Activated CD4-positive, alpha-beta memory T cell treated with anti-CD3 and anti-CD28 coated beads, Interleukin-2, amount 10 ng/mL, durations not matched to agents 7 days and 5 days (primary cell): ENCODE measurements around the gene APBB2. TPM values are rescaled to one million over a fixed set of nuclear protein-coding genes. Genes with fewer than 3 reads are reported as not detected.
"Not testable (repeated sequence)": the region's sequence is repeated elsewhere in the genome, so short reads cannot be mapped to it uniquely, and the experiment has no call there.

Experiments used
- CTCF ChIA-PET: fragments of 350-600 bp; sonication (Branson Sonifier 250); formaldehyde crosslinking; loops from one replicate; lab custom pipeline; 2021; ENCODE audit warnings: antibody characterized with exemption, inconsistent platforms; lab: Charles Lee
- POLR2A ChIA-PET: fragments of 350-600 bp; sonication (Branson Sonifier 250); formaldehyde crosslinking; loops from one replicate; lab custom pipeline; 2021; ENCODE audit warnings: antibody characterized with exemption; lab: Charles Lee
- DNase-seq: peaks from one replicate; pipeline ENCODE4 v3.0.0-alpha.2; 2020
- H3K27ac Mint-ChIP-seq: one replicate; pipeline ENCODE4 v1.8.0; 2021; ENCODE audit warnings: mild to moderate bottlenecking, mixed read lengths
- H3K27me3 Mint-ChIP-seq: one replicate; pipeline ENCODE4 v1.8.0; 2021; ENCODE audit warnings: mixed read lengths
- H3K36me3 Mint-ChIP-seq: one replicate; pipeline ENCODE4 v1.8.0; 2021; ENCODE audit warnings: low read depth, mixed read lengths
- H3K4me1 Mint-ChIP-seq: one replicate; pipeline ENCODE4 v1.8.0; 2021; ENCODE audit warnings: mixed read lengths
- H3K4me3 Mint-ChIP-seq: one replicate; pipeline ENCODE4 v1.8.0; 2021; ENCODE audit warnings: mild to moderate bottlenecking, mixed read lengths
- H3K9me3 Mint-ChIP-seq: one replicate; pipeline ENCODE4 v1.8.0; 2021; ENCODE audit warnings: mixed read lengths
- total RNA-seq, 2 experiments: library from RNA; stranded (reverse); gene quantifications; one replicate each; pipeline ENCODE4 v1.2.3, GENCODE V29; 2021

APBB2 gene
- total RNA-seq, 2 experiments from 2014 or later: 0.75 to 1.3 TPM

- DNase-seq: no peak
These were observed 57.8 kb downstream of the APBB2 start for GRCh38 chr4:41156574-41156973.

DNA sequence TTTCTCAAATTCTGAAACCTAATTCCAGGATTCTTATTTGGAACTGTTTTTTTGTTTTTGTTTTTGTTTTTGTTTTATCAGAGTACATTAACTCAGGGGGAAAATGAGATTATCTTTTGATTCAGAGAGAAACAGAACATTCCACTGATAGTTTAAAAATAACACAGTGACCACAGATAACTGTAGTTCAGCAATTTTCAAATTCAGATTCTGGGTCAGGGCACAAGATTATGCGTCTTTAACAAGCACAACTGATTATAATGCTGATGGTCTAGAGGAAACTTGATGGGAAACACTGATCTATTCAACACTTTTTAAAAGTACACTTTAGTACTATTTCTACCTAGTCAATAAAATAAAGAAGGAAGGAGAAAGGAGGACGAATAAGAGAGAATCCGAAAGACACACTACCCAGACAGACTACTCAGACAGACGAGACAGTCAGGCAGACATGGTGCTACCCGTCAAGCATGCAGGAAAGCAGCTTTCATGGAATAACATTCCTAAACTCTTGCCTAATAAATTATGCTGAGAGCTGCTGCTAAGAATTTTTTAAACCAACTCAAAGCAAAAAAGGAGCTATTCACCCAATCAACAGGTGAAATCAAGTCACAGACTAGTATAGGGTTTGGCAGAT is 59.0 kb downstream of the APBB2 start:
- no peak overlapping the region for H3K27ac Mint-ChIP-seq
- no peaks in the 10 kb centered on the region for H3K4me1 Mint-ChIP-seq
- H3K36me3 Mint-ChIP-seq: no peaks in the 10 kb centered on the region
- CTCF ChIA-PET: no interaction called here
- no peak overlapping the region for H3K4me3 Mint-ChIP-seq
- POLR2A ChIA-PET: no interaction called here
- no peaks in the 10 kb centered on the region for H3K27me3 Mint-ChIP-seq
- DNase-seq: no peak
- no peaks in the 10 kb centered on the region for H3K9me3 Mint-ChIP-seq

More at GRCh38 chr4:41156574-41156973, 57.8 kb downstream of the APBB2 start:
- H3K4me1 Mint-ChIP-seq: no peaks in the 10 kb centered on the region
- no peaks in the 10 kb centered on the region for H3K27me3 Mint-ChIP-seq
- no peak overlapping the region for H3K4me3 Mint-ChIP-seq
- H3K27ac Mint-ChIP-seq: no peak overlapping the region
- ChIA-PET POLR2A (no interaction called here), CTCF (no interaction called here)
- no peaks in the 10 kb centered on the region for H3K9me3 Mint-ChIP-seq
- H3K36me3 Mint-ChIP-seq: no peaks in the 10 kb centered on the region

- Mint-ChIP-seq H3K9me3 (no peaks in the 10 kb centered on the region), H3K4me3 (no peak overlapping the region), H3K4me1 (no peaks in the 10 kb centered on the region), H3K27me3 (no peaks in the 10 kb centered on the region), H3K27ac (no peak overlapping the region), H3K36me3 (no peaks in the 10 kb centered on the region)
- CTCF ChIA-PET: no interaction called here
- DNase-seq: no peak
- POLR2A ChIA-PET: no interaction called here
These were observed 59.5 kb downstream of the APBB2 start for GRCh38 chr4:41154814-41155177.

GRCh38 chr4:41154010-41154813 is 60.1 kb downstream of the APBB2 start:
- H3K4me3 Mint-ChIP-seq: no peak overlapping the region
- ChIA-PET CTCF (no interaction called here), POLR2A (no interaction called here)
- H3K36me3 Mint-ChIP-seq: no peaks in the 10 kb centered on the region
- no peaks in the 10 kb centered on the region for H3K27me3 Mint-ChIP-seq
- no peaks in the 10 kb centered on the region for H3K9me3 Mint-ChIP-seq
- H3K4me1 Mint-ChIP-seq: no peaks in the 10 kb centered on the region
- DNase-seq: no peak
- no peak overlapping the region for H3K27ac Mint-ChIP-seq

DNA sequence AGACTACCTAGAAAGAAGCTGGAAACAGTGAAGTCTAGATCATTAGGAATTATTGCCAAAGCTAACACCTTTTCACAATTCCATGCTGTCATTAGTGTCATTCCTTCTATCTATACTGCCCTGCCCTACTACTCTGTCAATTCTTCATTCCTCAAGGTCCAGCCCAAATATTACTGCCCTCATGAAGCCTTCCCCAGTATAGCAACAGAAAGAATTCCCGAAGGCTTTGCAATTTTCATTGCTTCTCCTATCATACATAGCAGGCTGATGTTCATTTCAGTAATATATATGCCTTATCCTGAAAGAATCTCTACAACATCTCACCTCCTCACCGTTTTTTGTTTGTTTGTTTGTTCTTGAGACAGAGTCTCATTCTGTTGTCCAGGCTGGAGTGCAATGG is 63.9 kb downstream of the APBB2 start:
- no peak overlapping the region for H3K4me3 Mint-ChIP-seq
- no peaks in the 10 kb centered on the region for H3K9me3 Mint-ChIP-seq
- DNase-seq: no peak
- no peaks in the 10 kb centered on the region for H3K27me3 Mint-ChIP-seq
- H3K27ac Mint-ChIP-seq: no peak overlapping the region
- no peaks in the 10 kb centered on the region for H3K36me3 Mint-ChIP-seq
- ChIA-PET CTCF (no interaction called here), POLR2A (no interaction called here)
- H3K4me1 Mint-ChIP-seq: no peaks in the 10 kb centered on the region

- H3K27ac Mint-ChIP-seq, H3K4me3 Mint-ChIP-seq, CTCF ChIA-PET, DNase-seq, H3K36me3 Mint-ChIP-seq, H3K9me3 Mint-ChIP-seq, H3K27me3 Mint-ChIP-seq, H3K4me1 Mint-ChIP-seq, POLR2A ChIA-PET: not testable (repeated sequence)
These were observed 64.8 kb downstream of the APBB2 start for GRCh38 chr4:41149568-41149967.

- H3K4me1 Mint-ChIP-seq: no peaks in the 10 kb centered on the region
- no peak for DNase-seq
- CTCF ChIA-PET: no interaction called here
- H3K27ac Mint-ChIP-seq: no peak overlapping the region
- no peaks in the 10 kb centered on the region for H3K36me3 Mint-ChIP-seq
- no peaks in the 10 kb centered on the region for H3K9me3 Mint-ChIP-seq
- no peak overlapping the region for H3K4me3 Mint-ChIP-seq
- no peaks in the 10 kb centered on the region for H3K27me3 Mint-ChIP-seq
- POLR2A ChIA-PET: no interaction called here
These were observed 65.4 kb downstream of the APBB2 start for GRCh38 chr4:41148931-41149330.

DNA sequence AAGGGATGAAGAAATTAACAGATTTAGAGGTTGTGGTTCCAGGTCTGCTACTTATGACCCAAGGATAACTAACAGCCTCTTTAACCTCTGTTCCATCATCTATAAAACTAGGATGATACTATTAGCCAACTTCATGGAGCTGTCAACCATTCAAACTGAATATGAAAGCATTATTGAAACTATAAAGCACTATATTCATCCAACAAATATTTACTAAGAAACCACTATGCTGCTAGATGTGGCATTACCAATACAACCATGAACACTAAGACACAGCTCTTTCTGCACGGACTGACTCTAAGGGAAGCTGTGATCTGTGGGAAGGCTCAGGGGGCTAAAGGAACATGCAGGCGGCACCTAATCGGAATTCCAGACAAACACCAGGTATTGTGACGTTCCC is 66.0 kb downstream of the APBB2 start:
- no peaks in the 10 kb centered on the region for H3K36me3 Mint-ChIP-seq
- H3K27ac Mint-ChIP-seq: no peak overlapping the region
- H3K4me3 Mint-ChIP-seq: no peak overlapping the region
- no peaks in the 10 kb centered on the region for H3K27me3 Mint-ChIP-seq
- no peaks in the 10 kb centered on the region for H3K4me1 Mint-ChIP-seq
- CTCF ChIA-PET: interaction anchor here (0.6 kb wide), 1 partner anchor 809 kb away, joined by 3 read pairs; no protein-coding TSS in a partner anchor
- no peak for DNase-seq
- POLR2A ChIA-PET: no interaction called here
- H3K9me3 Mint-ChIP-seq: no peaks in the 10 kb centered on the region

GRCh38 chr4:41147570-41147969 is 66.8 kb downstream of the APBB2 start:
- H3K36me3 Mint-ChIP-seq, POLR2A ChIA-PET, H3K4me1 Mint-ChIP-seq, H3K4me3 Mint-ChIP-seq, H3K27ac Mint-ChIP-seq, DNase-seq, H3K27me3 Mint-ChIP-seq, H3K9me3 Mint-ChIP-seq: not testable (repeated sequence)
- CTCF ChIA-PET: interaction anchor here (0.6 kb wide), 1 partner anchor 810 kb away, joined by 3 read pairs; no protein-coding TSS in a partner anchor

GRCh38 chr4:41146716-41147506 is 67.4 kb downstream of the APBB2 start:
- Mint-ChIP-seq H3K4me3 (no peak overlapping the region), H3K9me3 (no peaks in the 10 kb centered on the region), H3K27me3 (no peaks in the 10 kb centered on the region), H3K27ac (no peak overlapping the region), H3K4me1 (no peaks in the 10 kb centered on the region), H3K36me3 (no peaks in the 10 kb centered on the region)
- DNase-seq: no peak
- CTCF ChIA-PET: interaction anchor here (0.6 kb wide), 1 partner anchor 75 kb away, joined by 4 read pairs; no protein-coding TSS in a partner anchor
- POLR2A ChIA-PET: no interaction called here

- Mint-ChIP-seq H3K4me1 (no peaks in the 10 kb centered on the region), H3K9me3 (no peaks in the 10 kb centered on the region), H3K27me3 (no peaks in the 10 kb centered on the region), H3K4me3 (no peak overlapping the region), H3K36me3 (no peaks in the 10 kb centered on the region), H3K27ac (no peak overlapping the region)
- no peak for DNase-seq
- CTCF ChIA-PET: interaction anchor here (0.6 kb wide), 1 partner anchor 75 kb away, joined by 4 read pairs; no protein-coding TSS in a partner anchor
- POLR2A ChIA-PET: no interaction called here
These were observed 68.1 kb downstream of the APBB2 start for GRCh38 chr4:41146196-41146595.

DNA sequence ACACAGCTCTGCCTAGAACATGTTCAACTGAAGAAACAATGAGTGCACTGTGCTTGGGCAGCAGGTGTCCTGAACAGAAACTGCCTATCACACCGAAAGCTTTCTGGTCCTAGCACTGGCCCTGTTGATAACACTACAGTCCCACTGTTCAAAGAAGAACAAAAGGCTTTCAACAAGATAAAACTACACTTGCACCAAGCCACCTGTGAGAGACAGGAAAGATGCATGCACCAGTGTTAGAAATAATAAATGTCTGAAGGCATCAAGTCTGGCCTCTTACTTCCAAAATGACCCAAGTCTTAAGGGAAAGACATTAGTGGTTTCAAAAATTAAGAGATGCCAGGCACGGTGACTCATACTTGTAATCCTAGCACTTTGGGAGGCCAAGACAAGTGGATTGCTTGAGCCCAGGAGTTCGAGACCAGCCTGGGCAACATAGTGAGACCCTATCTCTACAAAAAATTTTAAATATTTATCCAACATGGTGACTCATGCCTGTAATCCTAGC is 68.7 kb downstream of the APBB2 start:
- DNase-seq: no peak
- no peaks in the 10 kb centered on the region for H3K4me1 Mint-ChIP-seq
- ChIA-PET POLR2A (no interaction called here), CTCF (no interaction called here)
- H3K36me3 Mint-ChIP-seq: no peaks in the 10 kb centered on the region
- no peak overlapping the region for H3K4me3 Mint-ChIP-seq
- H3K27ac Mint-ChIP-seq: no peak overlapping the region
- no peaks in the 10 kb centered on the region for H3K9me3 Mint-ChIP-seq
- H3K27me3 Mint-ChIP-seq: no peaks in the 10 kb centered on the region

GRCh38 chr4:41144812-41145211 is 69.5 kb downstream of the APBB2 start:
- ChIA-PET POLR2A (no interaction called here), CTCF (no interaction called here)
- no peak for DNase-seq
- no peak overlapping the region for H3K27ac Mint-ChIP-seq
- H3K4me1 Mint-ChIP-seq: no peaks in the 10 kb centered on the region
- H3K9me3 Mint-ChIP-seq: no peaks in the 10 kb centered on the region
- H3K27me3 Mint-ChIP-seq: no peaks in the 10 kb centered on the region
- H3K36me3 Mint-ChIP-seq: no peaks in the 10 kb centered on the region
- H3K4me3 Mint-ChIP-seq: no peak overlapping the region
